Thyroid gland (tissue), 4 donors: ENCODE measurements around the gene ZIC2.

Experiments used
- CTCF ChIP-seq, 6 experiments: fragments of 200-600 bp in 3 of 6; fragments of 450-650 bp in 3 of 6; sonication (generic) in 3 of 6; IDR thresholded peaks; one replicate each; pipeline ENCODE4 v1.5.1; 2016 to 2019; ENCODE audit warnings: antibody characterized with exemption in 6 of 6, mild to moderate bottlenecking in 2 of 6, inconsistent platforms in 1 of 6, moderate library complexity in 1 of 6
- POLR2A ChIP-seq, 2 donors: fragments of 450-650 bp; IDR thresholded peaks; one replicate each; pipeline ENCODE4 v1.6.1; 2017; ENCODE audit warnings: antibody characterized with exemption in 2 of 2, mild to moderate bottlenecking in 2 of 2, moderate library complexity in 1 of 2

DNA sequence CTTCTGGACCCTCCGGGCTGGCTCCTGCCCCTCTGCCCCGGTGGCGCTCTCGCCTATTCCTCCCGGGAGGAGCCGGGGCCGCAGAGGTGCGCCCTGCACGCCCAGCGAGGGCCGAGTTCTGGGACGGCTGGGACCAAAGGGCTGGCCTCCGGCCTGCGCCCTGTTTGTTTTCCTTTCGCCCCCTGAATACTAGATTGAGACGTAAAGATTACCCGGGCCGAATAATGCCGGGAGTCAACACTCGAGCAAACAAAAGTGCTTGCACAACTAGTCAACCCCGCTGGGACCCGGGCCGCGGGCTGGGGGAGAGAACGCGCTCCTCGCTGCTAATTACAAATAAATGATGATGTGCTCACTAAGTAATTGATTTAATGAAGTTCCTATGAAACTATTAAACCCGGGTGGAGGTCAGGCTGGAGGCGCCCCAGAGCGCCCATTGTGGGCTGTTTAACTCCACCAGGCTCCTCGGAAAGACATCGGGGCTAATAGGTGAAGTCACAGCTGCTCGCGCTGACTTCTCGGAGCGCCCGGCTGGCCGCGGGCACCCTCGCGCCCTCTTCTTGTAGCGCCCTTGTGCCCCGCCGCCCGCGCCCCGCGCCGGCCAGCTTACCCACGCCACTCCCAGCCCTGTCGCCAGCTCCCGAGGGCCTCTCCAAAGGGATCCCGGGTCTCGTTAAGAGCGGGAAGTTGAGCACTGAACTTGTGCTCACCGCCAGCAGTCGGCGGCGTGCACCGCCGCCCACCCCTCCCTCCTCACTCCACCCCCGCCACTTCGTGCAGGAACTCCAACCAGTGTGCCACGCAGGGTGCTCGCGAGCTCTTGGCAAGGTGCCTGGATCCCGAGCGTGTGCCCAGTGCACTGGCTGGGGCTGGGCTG is 24.9 kb upstream of the ZIC2 start:
- TF ChIP-seq CTCF (IDR thresholded peaks at IDR 0.05) = no peak
- TF ChIP-seq POLR2A (IDR thresholded peaks at IDR 0.05) = no peak
